H9 (cell line): ENCODE results near the gene INTS6. TPM values are rescaled to one million over a fixed set of nuclear protein-coding genes. Genes with fewer than 3 reads are reported as not detected.

Experiments
- DNase-seq: peaks from one replicate; pipeline ENCODE4 v3.0.0-alpha.2; 2017
- H2AFZ ChIP-seq: one replicate; pipeline ENCODE4 v1.6.1; 2013; ENCODE audit warnings: mild to moderate bottlenecking, low read length, control low read depth, moderate library complexity
- H2AK5ac ChIP-seq: 2 replicates; pipeline ENCODE4 v1.6.1; 2013; ENCODE audit warnings: low read length, control low read depth, mixed read lengths; ENCODE audit not compliant: insufficient read length
- H2BK120ac ChIP-seq: one replicate; pipeline ENCODE4 v1.6.1; 2013; ENCODE audit warnings: low read depth, mild to moderate bottlenecking, low read length, control low read depth, inconsistent platforms; ENCODE audit not compliant: poor library complexity, severe bottlenecking
- H2BK12ac ChIP-seq: 2 replicates; pipeline ENCODE4 v1.6.1; 2013; ENCODE audit warnings: low read length, control low read depth, mixed read lengths, low read depth; ENCODE audit not compliant: insufficient read length
- H2BK15ac ChIP-seq: 2 replicates; pipeline ENCODE4 v1.6.1; 2013; ENCODE audit warnings: low read depth, low read length, control low read depth
- H2BK20ac ChIP-seq: one replicate; pipeline ENCODE4 v1.6.1; 2013; ENCODE audit warnings: low read depth, mild to moderate bottlenecking, low read length, control low read depth, inconsistent platforms; ENCODE audit not compliant: poor library complexity, severe bottlenecking
- H2BK5ac ChIP-seq: 2 replicates; pipeline ENCODE4 v1.6.1; 2013; ENCODE audit warnings: low read length, control low read depth, mixed read lengths; ENCODE audit not compliant: insufficient read length
- H3K14ac ChIP-seq: 2 replicates; pipeline ENCODE4 v1.6.1; 2013; ENCODE audit warnings: low read length, control low read depth; ENCODE audit not compliant: insufficient read depth
- H3K18ac ChIP-seq: 2 replicates; pipeline ENCODE4 v1.6.1; 2013; ENCODE audit warnings: low read depth, mild to moderate bottlenecking, mixed read lengths, low read length, control low read depth; ENCODE audit not compliant: insufficient read length
- H3K23ac ChIP-seq: 2 replicates; pipeline ENCODE4 v1.6.1; 2013; ENCODE audit warnings: low read length, control low read depth, mixed read lengths, low read depth; ENCODE audit not compliant: insufficient read length
- H3K23me2 ChIP-seq: 2 replicates; pipeline ENCODE4 v1.6.1; 2013; ENCODE audit warnings: low read depth, mild to moderate bottlenecking, mixed read lengths, low read length, control low read depth; ENCODE audit not compliant: insufficient read length, poor library complexity, severe bottlenecking
- H3K27ac ChIP-seq: 2 replicates; pipeline ENCODE4 v1.5.1; 2013; ENCODE audit warnings: low read length, control low read depth, mixed read lengths, low read depth; ENCODE audit not compliant: insufficient read length
- H3K27me3 ChIP-seq: 2 replicates; pipeline ENCODE4 v1.6.1; 2013; ENCODE audit warnings: low read length, control low read depth, inconsistent platforms; ENCODE audit not compliant: insufficient read depth
- H3K4ac ChIP-seq: 2 replicates; pipeline ENCODE4 v1.6.1; 2013; ENCODE audit warnings: low read depth, mild to moderate bottlenecking, control low read depth, inconsistent platforms, low read length, moderate library complexity
- H3K4me1 ChIP-seq: 2 replicates; pipeline ENCODE4 v1.6.1; 2013; ENCODE audit warnings: low read length, control low read depth, inconsistent platforms; ENCODE audit not compliant: insufficient read depth
- H3K4me2 ChIP-seq: 2 replicates; pipeline ENCODE4 v1.6.1; 2013; ENCODE audit warnings: low read length, control low read depth, mixed read lengths; ENCODE audit not compliant: insufficient read length, insufficient read depth
- H3K56ac ChIP-seq: 2 replicates; pipeline ENCODE4 v1.6.1; 2013; ENCODE audit warnings: low read depth, mild to moderate bottlenecking, mixed read lengths, low read length, control low read depth; ENCODE audit not compliant: insufficient read length
- H3K79me1 ChIP-seq: 2 replicates; pipeline ENCODE4 v1.6.1; 2013; ENCODE audit warnings: low read depth, mild to moderate bottlenecking, moderate library complexity, low read length, control low read depth, inconsistent platforms; ENCODE audit not compliant: insufficient read depth, poor library complexity, severe bottlenecking
- H3K79me2 ChIP-seq: 2 replicates; pipeline ENCODE4 v1.6.1; 2013; ENCODE audit warnings: low read length, control low read depth, inconsistent platforms; ENCODE audit not compliant: insufficient read depth
- H3K9ac ChIP-seq: 2 replicates; pipeline ENCODE4 v1.6.1; 2013; ENCODE audit warnings: low read length, control low read depth, mixed read lengths; ENCODE audit not compliant: insufficient read length; ENCODE audit errors: extremely low read depth
- H3K9me3 ChIP-seq: one replicate; pipeline ENCODE4 v1.6.1; 2013; ENCODE audit warnings: low read depth, low read length, inconsistent platforms; ENCODE audit not compliant: control insufficient read depth
- H3T11ph ChIP-seq: one replicate; pipeline ENCODE4 v1.6.1; 2013; ENCODE audit warnings: mild to moderate bottlenecking, low read length, control low read depth, inconsistent platforms
- H4K20me1 ChIP-seq: one replicate; pipeline ENCODE4 v1.6.1; 2013; ENCODE audit not compliant: control insufficient read depth, insufficient read length, insufficient read depth
- H4K5ac ChIP-seq: 2 replicates; pipeline ENCODE4 v1.6.1; 2013; ENCODE audit warnings: low read depth, mild to moderate bottlenecking, mixed read lengths, low read length, control low read depth; ENCODE audit not compliant: insufficient read length
- H4K8ac ChIP-seq: replicated peaks from 2 replicates; pipeline ENCODE4 v1.6.1; 2013; ENCODE audit warnings: low read length, control low read depth, mixed read lengths, low read depth; ENCODE audit not compliant: insufficient read length
- H4K91ac ChIP-seq: 2 replicates; pipeline ENCODE4 v1.6.1; 2013; ENCODE audit warnings: low read depth, mild to moderate bottlenecking, moderate library complexity, mixed read lengths, low read length, control low read depth; ENCODE audit not compliant: insufficient read length
- H3K27ac Mint-ChIP-seq, 3 experiments: 2 replicates in 2 of 3; 3 replicates in 1 of 3; pipeline ENCODE4 v1.8.0; 2020 to 2021; ENCODE audit warnings: mixed read lengths in 3 of 3, mild to moderate bottlenecking in 1 of 3, moderate library complexity in 1 of 3
- H3K27me3 Mint-ChIP-seq: 2 replicates; pipeline ENCODE4 v1.8.0; 2021; ENCODE audit warnings: low read depth, mild to moderate bottlenecking, moderate library complexity, mixed read lengths
- H3K36me3 Mint-ChIP-seq, 3 experiments: 2 replicates in 2 of 3; 3 replicates in 1 of 3; pipeline ENCODE4 v1.8.0; 2020 to 2021; ENCODE audit warnings: low read depth in 3 of 3, mixed read lengths in 3 of 3; ENCODE audit not compliant: insufficient read depth in 1 of 3
- H3K4me1 Mint-ChIP-seq, 2 experiments: 2 replicates each; pipeline ENCODE4 v1.8.0; 2020; ENCODE audit warnings: mixed read lengths in 2 of 2
- H3K4me3 Mint-ChIP-seq, 2 experiments: 2 replicates in 1 of 2; 3 replicates in 1 of 2; pipeline ENCODE4 v1.8.0; 2020 to 2021; ENCODE audit warnings: mild to moderate bottlenecking in 2 of 2, mixed read lengths in 2 of 2, moderate library complexity in 1 of 2
- H3K9me3 Mint-ChIP-seq, 2 experiments: 2 replicates in 1 of 2; 3 replicates in 1 of 2; pipeline ENCODE4 v1.8.0; 2020; ENCODE audit warnings: mild to moderate bottlenecking in 2 of 2, mixed read lengths in 2 of 2, moderate library complexity in 1 of 2
- WGBS: extraction: QIAGEN DNeasy Blood & Tissue Kit; methylation state at CpG from one replicate; pipeline ENCODE4 v1.1.7; 2013; ENCODE audit warnings: missing lambda C conversion rate, low lambda C conversion rate, mixed read lengths; ENCODE audit not compliant: insufficient read length; ENCODE audit errors: extremely low coverage; 5-methylcytosine and 5-hydroxymethylcytosine counted together
- total RNA-seq: library from RNA; stranded (reverse); gene quantifications from 2 replicates; pipeline ENCODE4 v1.2.1, GENCODE V29; 2021
- TF ChIP-seq, protein P1 (sequence below): fragments of 200-600 bp; sonication (generic); conservative IDR thresholded peaks from 3 replicates; pipeline ENCODE4 v1.8.0; 2021; ENCODE audit warnings: antibody characterized with exemption, mild to moderate bottlenecking

INTS6 gene
- total RNA-seq, 1 experiment from 2014 or later, result 61.2 TPM

DNA sequence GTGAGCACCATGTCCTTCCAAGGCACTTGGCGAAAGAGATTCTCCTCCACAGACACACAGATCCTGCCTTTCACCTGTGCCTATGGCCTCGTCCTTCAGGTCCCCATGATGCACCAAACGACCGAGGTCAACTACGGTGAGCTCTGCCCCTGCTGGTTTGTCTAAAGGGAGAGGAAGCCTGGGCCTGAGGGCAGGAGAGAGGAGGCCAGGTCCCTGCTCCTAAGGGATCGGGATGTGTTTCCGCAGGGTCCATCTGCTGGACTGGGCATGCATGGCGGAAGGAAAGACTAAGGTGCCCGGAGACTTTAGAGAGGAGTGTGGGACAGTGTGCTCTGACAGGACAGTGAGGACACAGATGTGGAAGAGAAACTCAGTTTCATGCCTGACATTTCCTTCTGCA lies 105.7 kb downstream of the INTS6 start:
- Mint-ChIP-seq H3K4me1 (peaks cover 24 to 35% of the 10 kb centered on the region in 2 experiments), H3K4me3 (no peak overlapping the region), H3K27ac (peak overlapping the region in 2 of 3 experiments; percentile 12 to 52; a peak in 2 of 7 replicates), H3K9me3 (peaks cover 0 to 3% of the 10 kb centered on the region in 2 experiments; a peak in 1 of 5 replicates), H3K27me3 (0 out of 2 replicates have a peak, but pooled peaks cover 2% of the 10 kb centered on the region), H3K36me3 (peaks cover 0 to 7% (median 0%) of the 10 kb centered on the region in 3 experiments; a peak in 2 of 7 replicates)
- Histone ChIP-seq H3K27me3 (no peaks in the 10 kb centered on the region), H2BK120ac (no peak overlapping the region), H3K27ac (no peak overlapping the region), H4K20me1 (no peaks in the 10 kb centered on the region), H3K14ac (no peak overlapping the region), H3K4ac (no peak overlapping the region), H3K23ac (no peak overlapping the region), H3K79me1 (no peaks in the 10 kb centered on the region), H3K18ac (no peak overlapping the region), H2AK5ac (no peak overlapping the region), H3K9me3 (no peaks in the 10 kb centered on the region), H2BK20ac (no peak overlapping the region), H3K56ac (no peak overlapping the region), H3K4me1 (no peaks in the 10 kb centered on the region), H3K23me2 (no peaks in the 10 kb centered on the region), H2BK5ac (no peak overlapping the region), H2AFZ (no peak overlapping the region), H3K79me2 (no peaks in the 10 kb centered on the region), H4K8ac (no peak overlapping the region), H2BK12ac (no peak overlapping the region), H3K9ac (no peak overlapping the region), H3T11ph (no peak overlapping the region), H4K91ac (no peak overlapping the region), H4K5ac (no peak overlapping the region), H2BK15ac (no peak overlapping the region), H3K4me2 (no peak overlapping the region)
- DNase-seq, result peak; percentile 57
- no CpG with 5 or more reads among the region's 9 CpGs for WGBS
- TF ChIP-seq, protein P1, sequence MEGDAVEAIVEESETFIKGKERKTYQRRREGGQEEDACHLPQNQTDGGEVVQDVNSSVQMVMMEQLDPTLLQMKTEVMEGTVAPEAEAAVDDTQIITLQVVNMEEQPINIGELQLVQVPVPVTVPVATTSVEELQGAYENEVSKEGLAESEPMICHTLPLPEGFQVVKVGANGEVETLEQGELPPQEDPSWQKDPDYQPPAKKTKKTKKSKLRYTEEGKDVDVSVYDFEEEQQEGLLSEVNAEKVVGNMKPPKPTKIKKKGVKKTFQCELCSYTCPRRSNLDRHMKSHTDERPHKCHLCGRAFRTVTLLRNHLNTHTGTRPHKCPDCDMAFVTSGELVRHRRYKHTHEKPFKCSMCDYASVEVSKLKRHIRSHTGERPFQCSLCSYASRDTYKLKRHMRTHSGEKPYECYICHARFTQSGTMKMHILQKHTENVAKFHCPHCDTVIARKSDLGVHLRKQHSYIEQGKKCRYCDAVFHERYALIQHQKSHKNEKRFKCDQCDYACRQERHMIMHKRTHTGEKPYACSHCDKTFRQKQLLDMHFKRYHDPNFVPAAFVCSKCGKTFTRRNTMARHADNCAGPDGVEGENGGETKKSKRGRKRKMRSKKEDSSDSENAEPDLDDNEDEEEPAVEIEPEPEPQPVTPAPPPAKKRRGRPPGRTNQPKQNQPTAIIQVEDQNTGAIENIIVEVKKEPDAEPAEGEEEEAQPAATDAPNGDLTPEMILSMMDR, result 0 out of 3 replicates have a peak, but pooled peaks have one; percentile 28
